Nephron (organoid): ENCODE data around the gene WWOX.
A peak's percentile ranks its signal among the peaks of the same experiment; 100 is the strongest.

ENCODE experiments used
- H3K27ac Mint-ChIP-seq, 3 experiments: 2 replicates each; pipeline ENCODE4 v1.8.0; 2020; ENCODE audit warnings: mixed read lengths in 3 of 3, mild to moderate bottlenecking in 2 of 3, moderate library complexity in 1 of 3
- H3K27me3 Mint-ChIP-seq: 2 replicates; pipeline ENCODE4 v1.8.0; 2021; ENCODE audit warnings: low read depth, mild to moderate bottlenecking, moderate library complexity, mixed read lengths
- H3K36me3 Mint-ChIP-seq: 2 replicates; pipeline ENCODE4 v1.8.0; 2020; ENCODE audit warnings: low read depth, mixed read lengths
- H3K4me1 Mint-ChIP-seq: 2 replicates; pipeline ENCODE4 v1.8.0; 2020; ENCODE audit warnings: mixed read lengths
- H3K4me3 Mint-ChIP-seq, 3 experiments: 2 replicates each; pipeline ENCODE4 v1.8.0; 2020; ENCODE audit warnings: mild to moderate bottlenecking in 3 of 3, mixed read lengths in 3 of 3, moderate library complexity in 2 of 3
- H3K9me3 Mint-ChIP-seq: 2 replicates; pipeline ENCODE4 v1.8.0; 2020; ENCODE audit warnings: mixed read lengths
- TF ChIP-seq, protein P1 (sequence below), 3 experiments: fragments of 200-600 bp; sonication (generic); IDR thresholded peaks; one replicate each; pipeline ENCODE4 v1.5.0; 2021; ENCODE audit warnings: antibody characterized with exemption in 3 of 3; ENCODE audit not compliant: unreplicated experiment in 3 of 3

WWOX gene

DNA sequence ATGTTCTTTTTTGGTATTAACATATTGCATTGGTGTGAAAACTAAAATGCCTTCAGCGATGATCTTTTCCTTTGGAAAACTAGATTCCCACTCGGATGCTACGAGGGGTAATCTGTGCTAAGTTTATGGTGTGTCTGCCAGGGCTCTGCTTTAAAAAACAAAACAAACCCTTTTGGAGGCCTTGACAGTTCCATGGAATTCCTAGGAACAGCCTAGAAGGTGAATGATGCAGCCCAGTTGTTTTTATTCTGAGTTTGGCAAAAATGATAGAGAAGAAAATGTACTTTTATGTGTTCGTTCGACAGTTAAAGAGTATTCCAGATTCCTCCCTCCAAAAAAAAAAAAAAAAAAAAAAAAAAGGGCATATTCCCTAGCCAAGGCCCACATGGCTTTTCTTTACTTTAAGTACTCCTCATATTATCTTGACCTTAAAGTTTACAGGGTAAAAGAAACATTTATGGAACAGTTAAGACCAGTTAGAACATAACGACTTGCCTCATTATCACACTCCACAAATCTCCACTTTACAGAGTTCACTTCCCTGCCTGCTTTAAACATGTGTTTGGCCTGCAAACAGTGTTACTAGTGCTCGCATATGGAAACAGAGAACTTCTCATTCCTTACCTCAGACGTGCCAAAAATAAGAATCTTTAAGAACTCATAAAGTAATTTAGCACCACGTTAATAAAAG lies 159.1 kb downstream of the WWOX start:
- peaks cover 3% of the 10 kb centered on the region for H3K27me3 Mint-ChIP-seq
- H3K9me3 Mint-ChIP-seq, result no peaks in the 10 kb centered on the region
- peaks cover 20% of the 10 kb centered on the region for H3K4me1 Mint-ChIP-seq
- H3K4me3 Mint-ChIP-seq, result peak overlapping the region in 1 of 3 experiments; percentile 3
- TF ChIP-seq, protein P1, sequence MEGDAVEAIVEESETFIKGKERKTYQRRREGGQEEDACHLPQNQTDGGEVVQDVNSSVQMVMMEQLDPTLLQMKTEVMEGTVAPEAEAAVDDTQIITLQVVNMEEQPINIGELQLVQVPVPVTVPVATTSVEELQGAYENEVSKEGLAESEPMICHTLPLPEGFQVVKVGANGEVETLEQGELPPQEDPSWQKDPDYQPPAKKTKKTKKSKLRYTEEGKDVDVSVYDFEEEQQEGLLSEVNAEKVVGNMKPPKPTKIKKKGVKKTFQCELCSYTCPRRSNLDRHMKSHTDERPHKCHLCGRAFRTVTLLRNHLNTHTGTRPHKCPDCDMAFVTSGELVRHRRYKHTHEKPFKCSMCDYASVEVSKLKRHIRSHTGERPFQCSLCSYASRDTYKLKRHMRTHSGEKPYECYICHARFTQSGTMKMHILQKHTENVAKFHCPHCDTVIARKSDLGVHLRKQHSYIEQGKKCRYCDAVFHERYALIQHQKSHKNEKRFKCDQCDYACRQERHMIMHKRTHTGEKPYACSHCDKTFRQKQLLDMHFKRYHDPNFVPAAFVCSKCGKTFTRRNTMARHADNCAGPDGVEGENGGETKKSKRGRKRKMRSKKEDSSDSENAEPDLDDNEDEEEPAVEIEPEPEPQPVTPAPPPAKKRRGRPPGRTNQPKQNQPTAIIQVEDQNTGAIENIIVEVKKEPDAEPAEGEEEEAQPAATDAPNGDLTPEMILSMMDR (IDR thresholded peaks at IDR 0.05; ENCODE audit: unreplicated experiment in 3 of 3), result no peak
- H3K36me3 Mint-ChIP-seq, result peaks cover 5% of the 10 kb centered on the region
- H3K27ac Mint-ChIP-seq, result peak overlapping the region; percentile 57 to 77 (median 69)

DNA sequence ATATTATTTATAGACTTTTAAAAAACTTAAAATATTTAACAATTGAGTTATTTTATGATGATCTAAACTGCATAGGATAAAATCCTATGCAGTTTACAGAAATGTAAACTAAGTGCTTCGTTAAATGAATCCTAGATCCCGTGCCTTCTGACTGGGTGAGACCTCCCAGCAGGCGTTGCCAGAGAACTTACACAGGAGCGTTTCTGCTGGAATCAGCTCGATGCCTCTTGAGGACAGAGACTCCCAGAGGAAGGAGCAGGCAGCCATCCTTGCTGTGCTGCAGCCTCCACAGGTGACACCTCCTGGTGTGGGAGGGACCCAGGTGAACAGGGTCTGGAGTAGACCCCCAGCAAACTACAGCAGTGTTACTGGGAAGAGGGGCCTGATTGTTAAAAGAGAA lies 160.4 kb downstream of the WWOX start:
- Mint-ChIP-seq H3K4me1 (peaks cover 20% of the 10 kb centered on the region), H3K27me3 (peaks cover 3% of the 10 kb centered on the region), H3K9me3 (peaks cover 4% of the 10 kb centered on the region), H3K36me3 (peaks cover 12% of the 10 kb centered on the region), H3K27ac (no peak overlapping the region), H3K4me3 (no peak overlapping the region)
- TF ChIP-seq, protein P1 (IDR thresholded peaks at IDR 0.05; ENCODE audit: unreplicated experiment in 3 of 3), result no peak

DNA sequence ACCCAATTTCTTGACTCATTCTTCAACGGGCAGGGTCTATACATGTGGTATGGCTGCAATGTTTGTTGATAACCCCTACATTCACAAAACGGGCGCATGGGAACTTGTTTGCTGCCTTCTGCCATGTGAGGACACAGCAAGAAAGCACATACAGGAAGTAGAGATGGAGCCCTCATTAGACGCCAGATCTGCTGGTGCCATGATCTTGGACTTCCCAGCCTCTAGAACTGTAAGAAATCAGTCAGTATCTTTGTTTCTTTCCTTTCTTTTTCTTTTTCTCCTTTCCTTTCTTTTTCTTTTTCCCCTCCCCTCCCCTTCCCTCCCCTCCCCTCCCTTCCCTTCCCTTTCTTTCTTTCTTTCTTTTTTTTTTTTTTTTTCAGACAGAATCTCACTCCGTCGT lies 165.2 kb downstream of the WWOX start:
- TF ChIP-seq, protein P1 (IDR thresholded peaks at IDR 0.05; ENCODE audit: unreplicated experiment in 3 of 3), result no peak
- H3K4me3 Mint-ChIP-seq, result no peak overlapping the region
- peaks cover 16% of the 10 kb centered on the region for H3K36me3 Mint-ChIP-seq
- H3K9me3 Mint-ChIP-seq, result peaks cover 7% of the 10 kb centered on the region
- H3K27ac Mint-ChIP-seq, result no peak overlapping the region
- H3K4me1 Mint-ChIP-seq, result no peaks in the 10 kb centered on the region
- no peaks in the 10 kb centered on the region for H3K27me3 Mint-ChIP-seq

DNA sequence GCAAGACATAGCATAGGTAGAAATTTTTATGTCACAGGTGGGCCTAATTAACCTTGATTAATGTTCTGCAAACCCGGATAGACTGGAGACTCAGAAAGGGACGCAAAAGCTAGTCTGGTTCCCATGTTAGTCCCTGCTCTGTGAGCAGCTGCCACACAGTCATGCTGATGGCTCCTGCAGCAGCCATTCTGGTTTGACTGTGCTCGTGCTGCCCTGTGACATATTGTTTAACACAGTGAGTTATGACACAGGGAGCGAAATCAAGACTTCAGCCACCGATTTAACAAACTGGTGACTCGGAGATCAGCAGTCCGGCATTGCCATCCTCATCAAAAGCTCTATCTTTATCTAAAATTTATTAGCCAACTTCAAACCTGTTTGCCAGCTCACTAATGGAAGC lies 169.8 kb downstream of the WWOX start:
- H3K27me3 Mint-ChIP-seq, result peaks cover 4% of the 10 kb centered on the region
- no peak overlapping the region for H3K4me3 Mint-ChIP-seq
- peaks cover 7% of the 10 kb centered on the region for H3K9me3 Mint-ChIP-seq
- H3K4me1 Mint-ChIP-seq, result no peaks in the 10 kb centered on the region
- H3K36me3 Mint-ChIP-seq, result peaks cover 11% of the 10 kb centered on the region
- TF ChIP-seq, protein P1 (IDR thresholded peaks at IDR 0.05; ENCODE audit: unreplicated experiment in 3 of 3), result no peak
- no peak overlapping the region for H3K27ac Mint-ChIP-seq

DNA sequence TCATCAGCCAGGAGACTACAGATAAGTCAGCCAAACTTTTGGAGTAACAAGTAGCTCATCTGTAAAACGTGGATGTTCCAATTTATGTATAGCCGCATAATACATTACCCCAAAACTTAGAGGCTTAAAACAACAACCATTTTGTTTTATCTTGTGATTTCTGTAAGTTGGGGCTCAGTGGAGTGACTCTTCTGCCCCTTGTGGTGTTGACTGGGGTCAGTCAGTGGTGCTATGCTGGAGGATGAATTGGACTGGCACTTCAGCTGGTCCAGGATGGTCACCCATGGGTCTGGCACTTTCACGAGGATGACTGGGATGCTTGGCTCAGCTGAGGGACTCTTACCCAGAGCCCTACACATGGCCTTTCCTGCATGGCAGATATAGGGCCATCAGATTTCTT lies 172.5 kb downstream of the WWOX start:
- no peaks in the 10 kb centered on the region for H3K4me1 Mint-ChIP-seq
- H3K9me3 Mint-ChIP-seq, result no peaks in the 10 kb centered on the region
- H3K27ac Mint-ChIP-seq, result no peak overlapping the region
- TF ChIP-seq, protein P1 (IDR thresholded peaks at IDR 0.05; ENCODE audit: unreplicated experiment in 3 of 3), result no peak
- peaks cover 3% of the 10 kb centered on the region for H3K36me3 Mint-ChIP-seq
- H3K4me3 Mint-ChIP-seq, result no peak overlapping the region
- H3K27me3 Mint-ChIP-seq, result peaks cover 4% of the 10 kb centered on the region

DNA sequence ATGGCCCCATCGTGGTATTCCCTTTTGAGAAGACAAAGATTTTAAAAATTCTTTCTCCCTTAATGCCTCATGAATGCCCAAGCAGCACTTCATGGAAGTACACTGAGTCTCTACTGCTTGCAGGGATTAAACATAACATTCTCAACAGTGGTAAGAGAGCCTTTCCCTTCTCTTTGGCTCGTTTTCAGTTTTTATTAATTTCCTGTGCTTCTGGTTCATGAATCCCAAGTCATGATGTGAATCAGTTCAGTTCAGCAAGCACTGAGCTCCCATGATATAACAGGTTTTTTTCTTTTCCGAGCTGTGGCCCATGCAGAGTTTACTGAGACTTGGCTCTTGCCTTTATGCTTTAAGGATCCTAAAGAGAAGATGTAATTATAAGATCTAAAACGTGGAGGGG lies 175.3 kb downstream of the WWOX start:
- TF ChIP-seq, protein P1 (IDR thresholded peaks at IDR 0.05; ENCODE audit: unreplicated experiment in 3 of 3), result no peak
- Mint-ChIP-seq H3K36me3 (peaks cover 3% of the 10 kb centered on the region), H3K27ac (no peak overlapping the region), H3K4me3 (no peak overlapping the region), H3K4me1 (no peaks in the 10 kb centered on the region), H3K27me3 (peaks cover 4% of the 10 kb centered on the region), H3K9me3 (no peaks in the 10 kb centered on the region)
